Trophoblast cell (in vitro differentiated cells and primary cell): ENCODE measurements around the gene CWH43.
A peak's percentile ranks its signal among the peaks of the same experiment; 100 is the strongest.
"Not testable (repeated sequence)": the region's sequence is repeated elsewhere in the genome, so short reads cannot be mapped to it uniquely, and the experiment has no call there.

Source experiments
- DNase-seq, 2 donors: peaks; one replicate each; pipeline ENCODE4 v3.0.0-alpha.2; 2016
- H2AFZ ChIP-seq: 2 replicates; pipeline ENCODE4 v1.6.1; 2013; ENCODE audit warnings: low read length, moderate library complexity, mild to moderate bottlenecking; ENCODE audit not compliant: insufficient read depth, poor library complexity
- H2AK5ac ChIP-seq: 2 replicates; pipeline ENCODE4 v1.6.1; 2013; ENCODE audit warnings: mild to moderate bottlenecking, low read length
- H2BK120ac ChIP-seq: 2 replicates; pipeline ENCODE4 v1.6.1; 2013; ENCODE audit warnings: low read length, mild to moderate bottlenecking, moderate library complexity; ENCODE audit not compliant: insufficient read depth, poor library complexity
- H2BK12ac ChIP-seq: 2 replicates; pipeline ENCODE4 v1.6.1; 2013; ENCODE audit warnings: mild to moderate bottlenecking, low read length, moderate library complexity
- H2BK5ac ChIP-seq: 2 replicates; pipeline ENCODE4 v1.6.1; 2013; ENCODE audit warnings: low read length, low read depth, moderate library complexity, mild to moderate bottlenecking; ENCODE audit not compliant: poor library complexity
- H3K14ac ChIP-seq: 2 replicates; pipeline ENCODE4 v1.6.1; 2013; ENCODE audit warnings: mild to moderate bottlenecking, low read length
- H3K18ac ChIP-seq: 2 replicates; pipeline ENCODE4 v1.6.1; 2013; ENCODE audit warnings: mild to moderate bottlenecking, low read length
- H3K23ac ChIP-seq: 2 replicates; pipeline ENCODE4 v1.6.1; 2013; ENCODE audit warnings: low read length
- H3K27ac ChIP-seq: 2 replicates; pipeline ENCODE4 v1.5.1; 2013; ENCODE audit warnings: low read depth, mild to moderate bottlenecking, inconsistent platforms, low read length, moderate library complexity
- H3K27me3 ChIP-seq: 2 replicates; pipeline ENCODE4 v1.6.1; 2013; ENCODE audit warnings: inconsistent platforms, mild to moderate bottlenecking, low read length, moderate library complexity; ENCODE audit not compliant: insufficient read depth
- H3K36me3 ChIP-seq, 2 experiments: 1 replicate in 1 of 2; 2 replicates in 1 of 2; pipeline ENCODE4 v1.6.1; 2013; ENCODE audit warnings: low read length in 2 of 2, mild to moderate bottlenecking in 2 of 2, moderate library complexity in 1 of 2; ENCODE audit not compliant: insufficient read depth in 2 of 2, control insufficient read depth in 1 of 2
- H3K4ac ChIP-seq: 2 replicates; pipeline ENCODE4 v1.6.1; 2013; ENCODE audit warnings: low read depth, mild to moderate bottlenecking, low read length, moderate library complexity
- H3K4me1 ChIP-seq, 2 experiments: 1 replicate in 1 of 2; 2 replicates in 1 of 2; pipeline ENCODE4 v1.6.1; 2013; ENCODE audit warnings: low read length in 2 of 2, mild to moderate bottlenecking in 2 of 2, moderate library complexity in 1 of 2; ENCODE audit not compliant: insufficient read depth in 2 of 2, control insufficient read depth in 1 of 2
- H3K4me2 ChIP-seq: 2 replicates; pipeline ENCODE4 v1.6.1; 2013; ENCODE audit warnings: inconsistent platforms, mild to moderate bottlenecking, low read length, moderate library complexity
- H3K4me3 ChIP-seq: 2 replicates; pipeline ENCODE4 v1.5.1; 2013; ENCODE audit warnings: mild to moderate bottlenecking, low read depth, low read length, inconsistent platforms
- H3K79me1 ChIP-seq: one replicate; pipeline ENCODE4 v1.6.1; 2013; ENCODE audit warnings: low read length
- H3K79me2 ChIP-seq: 2 replicates; pipeline ENCODE4 v1.6.1; 2013; ENCODE audit warnings: low read length, mild to moderate bottlenecking; ENCODE audit not compliant: control insufficient read depth, insufficient read depth, poor library complexity
- H3K9ac ChIP-seq: 2 replicates; pipeline ENCODE4 v1.6.1; 2013; ENCODE audit warnings: mild to moderate bottlenecking, low read length
- H3K9me3 ChIP-seq: 2 replicates; pipeline ENCODE4 v1.6.1; 2013; ENCODE audit warnings: low read depth, mild to moderate bottlenecking, control low read depth, inconsistent platforms, low read length; ENCODE audit not compliant: insufficient read depth
- H4K12ac ChIP-seq: 2 replicates; pipeline ENCODE4 v1.6.1; 2013; ENCODE audit warnings: low read depth, mild to moderate bottlenecking, low read length, moderate library complexity
- H4K8ac ChIP-seq: 2 replicates; pipeline ENCODE4 v1.6.1; 2013; ENCODE audit warnings: low read depth, mild to moderate bottlenecking, low read length, moderate library complexity
- H4K91ac ChIP-seq: one replicate; pipeline ENCODE4 v1.6.1; 2013; ENCODE audit warnings: low read depth, mild to moderate bottlenecking, low read length, moderate library complexity
- WGBS: extraction: QIAGEN DNeasy Blood & Tissue Kit; methylation state at CpG from one replicate; pipeline ENCODE4 v1.1.7; 2013; ENCODE audit warnings: missing lambda C conversion rate; ENCODE audit not compliant: insufficient read length, insufficient coverage; ENCODE audit errors: extremely low coverage; 5-methylcytosine and 5-hydroxymethylcytosine counted together

The CWH43 gene

DNA sequence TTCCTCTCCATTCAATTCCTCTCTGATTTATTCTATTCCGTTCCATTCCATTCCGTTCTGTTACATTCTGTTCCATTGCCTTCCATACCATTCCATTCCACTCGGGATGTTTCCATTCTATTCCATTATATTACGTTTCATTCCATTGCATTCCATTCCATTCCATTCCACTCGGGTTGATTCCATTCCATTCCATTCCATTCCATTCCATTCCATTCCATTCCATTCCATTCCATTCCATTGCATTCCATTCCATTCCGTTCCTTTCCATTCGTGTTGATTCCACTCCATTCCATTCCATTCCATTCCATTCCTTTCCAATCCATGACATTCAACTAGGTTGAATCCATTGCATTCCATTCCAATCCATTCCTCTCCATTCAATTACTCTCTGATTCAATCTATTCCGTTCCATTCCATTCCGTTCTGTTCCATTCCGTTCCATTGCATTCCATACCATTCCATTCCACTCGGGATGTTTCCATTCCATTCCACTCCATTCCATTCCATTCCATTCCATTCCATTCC, 106.6 kb downstream of the CWH43 start:
- not testable (repeated sequence) for H3K14ac ChIP-seq, H3K18ac ChIP-seq, H2BK120ac ChIP-seq, H2AK5ac ChIP-seq, H3K79me2 ChIP-seq, H3K23ac ChIP-seq, H3K9ac ChIP-seq, H2AFZ ChIP-seq, H2BK12ac ChIP-seq, H4K91ac ChIP-seq, H3K79me1 ChIP-seq, H3K4me2 ChIP-seq, H4K12ac ChIP-seq, H4K8ac ChIP-seq, H3K27ac ChIP-seq, H2BK5ac ChIP-seq, H3K4ac ChIP-seq, H3K36me3 ChIP-seq, H3K27me3 ChIP-seq, H3K4me3 ChIP-seq, H3K9me3 ChIP-seq, H3K4me1 ChIP-seq
- DNase-seq = peak in 1 of 2 donors; percentile 44
- 100% methylated on average over 10 of the region's 11 CpGs for WGBS

DNA sequence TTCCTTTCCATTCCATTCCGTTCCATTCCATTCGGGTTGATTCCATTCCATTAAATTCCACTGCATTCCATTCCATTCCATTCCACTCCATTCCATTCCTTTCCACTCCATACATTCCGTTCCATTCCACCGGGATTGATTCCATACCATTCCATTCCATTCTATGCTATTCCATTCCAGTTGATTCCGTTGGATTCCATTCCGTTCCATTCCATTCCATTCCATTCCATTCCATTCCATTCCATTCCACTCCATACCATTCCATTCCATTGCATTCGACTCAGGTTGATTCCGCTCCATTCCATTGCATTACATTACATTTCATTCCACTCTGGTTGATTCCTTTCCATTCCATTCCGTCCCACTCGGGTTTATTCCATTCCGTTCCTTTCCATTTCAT, 110.1 kb downstream of the CWH43 start:
- not testable (repeated sequence) for H3K79me1 ChIP-seq, H3K14ac ChIP-seq, H3K23ac ChIP-seq, H3K4me2 ChIP-seq, H3K79me2 ChIP-seq, H3K4me1 ChIP-seq, H2BK5ac ChIP-seq, H3K4me3 ChIP-seq, H3K9ac ChIP-seq, H2BK12ac ChIP-seq, H3K9me3 ChIP-seq, H2AK5ac ChIP-seq, H3K18ac ChIP-seq, H4K8ac ChIP-seq, H2AFZ ChIP-seq, H3K27me3 ChIP-seq, H3K36me3 ChIP-seq, H3K27ac ChIP-seq, H4K91ac ChIP-seq, H4K12ac ChIP-seq, H3K4ac ChIP-seq, H2BK120ac ChIP-seq
- 100% methylated on average over 5 of the region's 11 CpGs for WGBS
- DNase-seq = peak in 1 of 2 donors; percentile 21

DNA sequence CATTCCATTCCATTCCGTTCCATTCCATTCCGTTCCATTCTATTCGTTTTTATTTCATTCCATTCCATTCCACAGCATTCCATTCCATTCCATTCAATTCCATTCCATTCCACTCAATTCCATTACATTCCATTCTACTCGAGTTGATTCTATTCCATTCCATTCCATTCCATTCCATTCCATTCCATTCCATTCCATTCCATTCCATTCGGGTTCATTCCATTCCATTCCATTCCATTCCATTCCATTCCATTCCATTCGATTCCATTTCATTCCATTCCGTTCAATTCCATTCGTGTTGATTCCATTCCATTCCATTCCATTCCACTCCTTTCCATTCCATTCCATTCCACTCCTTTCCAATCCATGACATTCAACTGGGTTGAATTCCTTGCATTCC, 110.6 kb downstream of the CWH43 start:
- not testable (repeated sequence) for H4K8ac ChIP-seq, H2BK12ac ChIP-seq, H3K9me3 ChIP-seq, H3K14ac ChIP-seq, H3K27me3 ChIP-seq, DNase-seq, H3K79me2 ChIP-seq, H3K18ac ChIP-seq, H2BK120ac ChIP-seq, H2BK5ac ChIP-seq, H3K4me2 ChIP-seq, H3K23ac ChIP-seq, H4K91ac ChIP-seq, H2AFZ ChIP-seq, H3K9ac ChIP-seq, H3K36me3 ChIP-seq, H3K4me3 ChIP-seq, H3K4me1 ChIP-seq, H2AK5ac ChIP-seq, H3K27ac ChIP-seq, H4K12ac ChIP-seq, H3K79me1 ChIP-seq, H3K4ac ChIP-seq
- WGBS = 100% methylated on average over 3 of the region's 8 CpGs

DNA sequence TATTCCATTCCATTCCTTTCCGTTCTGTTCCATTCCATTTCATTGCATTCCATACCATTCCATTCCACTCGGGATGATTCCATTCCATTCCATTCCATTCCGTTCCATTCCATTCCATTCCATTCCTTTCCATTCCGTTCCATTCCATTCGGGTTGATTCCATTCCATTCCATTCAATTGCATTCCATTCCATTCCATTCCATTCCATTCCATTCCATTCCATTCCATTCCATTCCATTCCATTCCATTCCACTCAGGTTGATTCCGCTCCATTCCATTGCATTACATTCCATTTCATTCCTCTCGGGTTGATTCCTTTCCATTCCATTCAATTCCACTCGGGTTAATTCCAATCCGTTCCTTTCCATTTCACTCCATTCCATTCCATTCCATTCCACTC, 111.0 kb downstream of the CWH43 start:
- not testable (repeated sequence) for H3K4me1 ChIP-seq, H2BK12ac ChIP-seq, H3K36me3 ChIP-seq, H4K12ac ChIP-seq, H2BK120ac ChIP-seq, H3K9me3 ChIP-seq, H3K23ac ChIP-seq, H4K8ac ChIP-seq, H3K27ac ChIP-seq, H3K4me3 ChIP-seq, H3K79me1 ChIP-seq, H3K4me2 ChIP-seq, H3K27me3 ChIP-seq, H3K79me2 ChIP-seq, H2AK5ac ChIP-seq, H3K9ac ChIP-seq, H4K91ac ChIP-seq, H3K18ac ChIP-seq, H3K4ac ChIP-seq, H2BK5ac ChIP-seq, H3K14ac ChIP-seq, H2AFZ ChIP-seq
- DNase-seq = peak in 1 of 2 donors; percentile 8
- WGBS = 100% methylated on average over 6 of the region's 9 CpGs
